GM13977 (cell line): ENCODE results near the gene INPP5B.
"Not testable (repeated sequence)": the region's sequence is repeated elsewhere in the genome, so short reads cannot be mapped to it uniquely, and the experiment has no call there.

Experiments
- DNase-seq: peaks from one replicate; pipeline ENCODE4 v3.0.0; 2012; ENCODE audit warnings: low spot score
- in situ Hi-C: fragments of 300-500 bp; cut with MboI; formaldehyde crosslinking; loops from one replicate; pipeline ENCODE4 v1.12.0; 2022; ENCODE audit warnings: low sequenced_read_pairs, low pct_unique_long_range_greater_than_20kb, mixed read lengths, inconsistent platforms; ENCODE audit not compliant: unreplicated experiment
- TF ChIP-seq, protein P1 (sequence below): IDR thresholded peaks from 2 replicates; pipeline ENCODE4 v1.5.1; 2012; ENCODE audit warnings: mild to moderate bottlenecking, control low read depth; ENCODE audit not compliant: insufficient read depth; ENCODE audit errors: extremely low read depth, missing control alignments

The INPP5B gene

DNA sequence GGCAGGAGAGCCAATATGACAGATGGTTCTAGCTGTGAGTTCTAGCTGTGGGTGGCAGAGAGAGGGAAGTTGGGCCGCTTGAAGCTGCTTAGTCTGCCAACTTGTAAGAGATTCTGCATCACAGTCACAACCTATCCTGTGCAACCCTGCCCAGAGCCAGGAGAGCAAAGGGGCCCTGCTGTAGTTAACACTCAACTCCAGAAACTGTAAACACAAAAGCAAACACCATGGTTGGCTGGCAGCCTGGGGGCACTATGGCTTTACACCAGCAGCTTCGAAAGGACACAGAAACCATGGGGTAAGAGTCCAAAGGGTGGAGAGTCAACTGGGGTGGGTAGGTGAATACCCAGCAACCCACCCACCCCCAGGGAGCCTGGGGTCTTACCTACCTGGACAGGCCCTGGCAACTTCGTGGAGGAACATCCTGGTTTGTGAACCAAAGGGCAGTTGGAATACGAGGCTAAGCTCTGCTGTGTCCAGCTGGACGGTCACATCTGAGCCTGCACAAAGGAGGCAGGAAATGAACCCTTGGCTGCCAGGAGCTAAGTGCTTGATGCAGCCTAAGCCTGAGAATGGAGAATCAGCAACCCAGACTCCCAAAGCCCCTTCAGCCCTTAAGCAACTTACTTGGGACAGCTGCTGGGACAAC is 6.4 kb downstream of the INPP5B start:
- DNase-seq: no peak
- TF ChIP-seq, protein P1, sequence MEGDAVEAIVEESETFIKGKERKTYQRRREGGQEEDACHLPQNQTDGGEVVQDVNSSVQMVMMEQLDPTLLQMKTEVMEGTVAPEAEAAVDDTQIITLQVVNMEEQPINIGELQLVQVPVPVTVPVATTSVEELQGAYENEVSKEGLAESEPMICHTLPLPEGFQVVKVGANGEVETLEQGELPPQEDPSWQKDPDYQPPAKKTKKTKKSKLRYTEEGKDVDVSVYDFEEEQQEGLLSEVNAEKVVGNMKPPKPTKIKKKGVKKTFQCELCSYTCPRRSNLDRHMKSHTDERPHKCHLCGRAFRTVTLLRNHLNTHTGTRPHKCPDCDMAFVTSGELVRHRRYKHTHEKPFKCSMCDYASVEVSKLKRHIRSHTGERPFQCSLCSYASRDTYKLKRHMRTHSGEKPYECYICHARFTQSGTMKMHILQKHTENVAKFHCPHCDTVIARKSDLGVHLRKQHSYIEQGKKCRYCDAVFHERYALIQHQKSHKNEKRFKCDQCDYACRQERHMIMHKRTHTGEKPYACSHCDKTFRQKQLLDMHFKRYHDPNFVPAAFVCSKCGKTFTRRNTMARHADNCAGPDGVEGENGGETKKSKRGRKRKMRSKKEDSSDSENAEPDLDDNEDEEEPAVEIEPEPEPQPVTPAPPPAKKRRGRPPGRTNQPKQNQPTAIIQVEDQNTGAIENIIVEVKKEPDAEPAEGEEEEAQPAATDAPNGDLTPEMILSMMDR: no peak
- in situ Hi-C loops: no loop called here

GRCh38 chr1:37936760-37937159 is 10.1 kb downstream of the INPP5B start:
- in situ Hi-C loops, DNase-seq: not testable (repeated sequence)

- TF ChIP-seq, protein P1: no peak
- in situ Hi-C loops: no loop called here
- no peak for DNase-seq
Measured at GRCh38 chr1:37932759-37933158, 14.1 kb downstream of the INPP5B start.

DNA sequence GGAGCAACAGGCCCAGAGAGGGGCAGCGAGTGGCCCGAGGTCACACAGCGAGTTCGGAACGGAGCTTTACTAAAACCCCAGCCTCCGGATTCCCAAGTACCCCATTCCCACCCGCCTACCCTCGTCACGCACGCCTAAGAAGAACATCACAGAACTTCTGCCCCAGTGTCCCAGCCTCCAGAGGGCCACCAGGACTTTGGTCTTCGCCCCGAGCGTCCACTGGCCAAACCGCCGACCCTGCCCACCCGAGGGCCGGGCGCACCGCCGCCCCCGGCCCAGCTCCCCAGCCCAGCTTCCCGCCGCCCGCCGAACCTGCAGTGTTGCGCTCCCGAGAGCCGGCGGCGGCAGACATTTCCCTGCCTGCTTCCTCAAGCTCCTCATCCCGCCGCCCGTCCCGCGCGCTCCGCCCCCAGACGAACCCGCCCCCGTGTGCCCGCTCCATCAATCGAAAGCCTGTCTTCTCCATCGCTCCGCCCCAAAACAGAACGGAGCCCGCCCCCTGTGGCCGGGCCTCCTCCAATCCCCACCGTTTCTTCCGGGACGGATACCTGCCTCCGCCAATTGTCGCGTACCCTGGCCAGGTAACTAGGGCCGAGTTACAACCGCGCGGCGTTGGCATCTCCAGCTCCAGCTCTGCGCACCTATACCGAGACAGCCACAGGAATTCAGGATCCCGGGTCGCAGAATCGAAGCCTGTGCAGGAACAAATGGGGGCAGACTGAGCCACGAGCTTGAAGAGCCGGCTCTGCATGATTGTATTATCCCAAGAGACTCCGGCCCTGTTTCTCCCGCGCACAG is 15.3 kb downstream of the INPP5B start:
- DNase-seq: peak; percentile 96
- TF ChIP-seq, protein P1: no peak
- in situ Hi-C loops: no loop called here

GRCh38 chr1:37931102-37931360 is 15.8 kb downstream of the INPP5B start:
- TF ChIP-seq, protein P1: no peak
- DNase-seq: no peak
- in situ Hi-C loops: no loop called here

DNA sequence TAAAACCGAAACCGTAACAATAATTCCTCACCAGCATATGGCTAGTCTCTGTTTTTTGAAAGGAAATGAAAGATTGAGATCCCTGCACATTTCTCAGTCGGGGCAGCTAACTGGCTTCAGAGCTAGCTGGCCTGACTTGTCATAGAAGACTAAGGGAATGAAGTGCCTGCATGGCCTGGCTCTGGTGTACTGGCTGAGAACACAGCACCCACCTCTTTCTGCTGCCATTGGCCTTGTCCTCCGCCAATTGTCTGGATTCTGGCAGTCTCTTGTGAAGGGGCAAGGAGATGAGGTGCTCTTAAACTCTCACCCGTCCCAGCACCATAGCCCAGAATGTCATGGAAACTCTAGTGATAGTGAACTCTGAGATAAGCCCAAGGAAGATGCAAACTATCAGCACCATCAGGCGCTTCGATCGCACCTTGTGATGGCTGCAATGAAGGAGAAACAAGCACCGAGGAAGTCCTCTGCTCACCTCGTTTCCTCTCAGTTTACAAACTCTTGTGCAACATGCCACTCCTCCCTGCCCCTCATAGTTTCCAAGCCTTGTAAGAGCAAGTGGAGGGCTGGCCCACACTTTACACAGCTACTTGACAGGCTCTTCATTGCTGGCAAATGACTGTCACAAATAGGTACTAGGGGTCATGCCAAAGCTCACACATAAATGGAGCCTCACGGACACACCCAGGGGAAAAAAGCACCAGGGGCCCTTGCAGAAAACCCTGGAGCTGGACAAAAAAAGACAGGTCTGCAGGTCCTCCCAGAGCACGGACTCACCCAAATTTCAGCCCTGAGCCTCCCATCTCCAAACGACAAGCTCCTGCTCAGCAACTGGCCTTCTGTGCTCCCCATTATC is 16.4 kb downstream of the INPP5B start:
- no peak for DNase-seq

More for the DNA sequence above, 16.4 kb downstream of the INPP5B start:
- TF ChIP-seq, protein P1: no peak
- in situ Hi-C loops: no loop called here
